ENCODE results near the gene COG5. TPM values are rescaled to one million over a fixed set of nuclear protein-coding genes. Genes with fewer than 3 reads are reported as not detected.

The COG5 gene
- total RNA-seq, 1 donor from 2014 or later: 49.1 TPM

DNA sequence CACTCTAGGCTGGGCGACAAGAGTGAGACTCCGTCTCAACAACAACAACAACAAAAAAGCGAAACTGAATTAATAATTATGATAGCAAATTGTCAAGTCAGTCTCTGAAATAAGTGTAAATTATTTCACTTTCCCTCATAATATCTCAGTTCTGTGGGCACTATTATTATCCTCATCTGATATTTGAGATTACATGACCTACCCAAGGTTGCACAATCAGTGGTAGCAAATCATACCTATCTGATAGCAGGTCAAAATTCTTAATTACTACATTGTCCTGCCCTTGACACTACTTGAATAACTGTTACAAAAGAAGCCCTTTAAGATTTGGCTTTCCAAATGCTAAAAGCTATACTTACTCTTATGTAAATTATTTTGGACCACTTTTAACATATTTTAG, 209.1 kb downstream of the COG5 start:
- Histone ChIP-seq H3K4me3 (no peak overlapping the region), H3K4me1 (no peaks in the 10 kb centered on the region), H3K27me3 (ENCODE audit: low read depth) (no peaks in the 10 kb centered on the region), H3K9me3 (no peaks in the 10 kb centered on the region), H3K27ac (no peak overlapping the region), H3K36me3 (peaks cover 3% of the 10 kb centered on the region)
- TF ChIP-seq, protein P1, sequence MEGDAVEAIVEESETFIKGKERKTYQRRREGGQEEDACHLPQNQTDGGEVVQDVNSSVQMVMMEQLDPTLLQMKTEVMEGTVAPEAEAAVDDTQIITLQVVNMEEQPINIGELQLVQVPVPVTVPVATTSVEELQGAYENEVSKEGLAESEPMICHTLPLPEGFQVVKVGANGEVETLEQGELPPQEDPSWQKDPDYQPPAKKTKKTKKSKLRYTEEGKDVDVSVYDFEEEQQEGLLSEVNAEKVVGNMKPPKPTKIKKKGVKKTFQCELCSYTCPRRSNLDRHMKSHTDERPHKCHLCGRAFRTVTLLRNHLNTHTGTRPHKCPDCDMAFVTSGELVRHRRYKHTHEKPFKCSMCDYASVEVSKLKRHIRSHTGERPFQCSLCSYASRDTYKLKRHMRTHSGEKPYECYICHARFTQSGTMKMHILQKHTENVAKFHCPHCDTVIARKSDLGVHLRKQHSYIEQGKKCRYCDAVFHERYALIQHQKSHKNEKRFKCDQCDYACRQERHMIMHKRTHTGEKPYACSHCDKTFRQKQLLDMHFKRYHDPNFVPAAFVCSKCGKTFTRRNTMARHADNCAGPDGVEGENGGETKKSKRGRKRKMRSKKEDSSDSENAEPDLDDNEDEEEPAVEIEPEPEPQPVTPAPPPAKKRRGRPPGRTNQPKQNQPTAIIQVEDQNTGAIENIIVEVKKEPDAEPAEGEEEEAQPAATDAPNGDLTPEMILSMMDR (IDR thresholded peaks at IDR 0.05): no peak
- no peak for DNase-seq
- ATAC-seq: no peak
- intact Hi-C loops (cut with DNase I): no loop called here

- no peak overlapping the region for H3K4me3 ChIP-seq
- ATAC-seq (no peak), DNase-seq (no peak)
Measured at GRCh38 chr7:107353701-107354100, 210.0 kb downstream of the COG5 start.

GRCh38 chr7:107345898-107346297, 217.8 kb downstream of the COG5 start:
- ATAC-seq: no peak
- TF ChIP-seq, protein P1 (IDR thresholded peaks at IDR 0.05): no peak
- Histone ChIP-seq H3K27me3 (ENCODE audit: low read depth) (no peaks in the 10 kb centered on the region), H3K36me3 (no peaks in the 10 kb centered on the region), H3K9me3 (peaks cover 8% of the 10 kb centered on the region), H3K4me1 (no peaks in the 10 kb centered on the region), H3K4me3 (no peak overlapping the region), H3K27ac (no peak overlapping the region)
- intact Hi-C loops (cut with DNase I): no loop called here
- no peak for DNase-seq

More at GRCh38 chr7:107353701-107354100, 210.0 kb downstream of the COG5 start:
- Histone ChIP-seq H3K27ac (no peak overlapping the region), H3K36me3 (no peaks in the 10 kb centered on the region), H3K4me1 (no peaks in the 10 kb centered on the region), H3K9me3 (no peaks in the 10 kb centered on the region), H3K27me3 (ENCODE audit: low read depth) (no peaks in the 10 kb centered on the region)
- TF ChIP-seq, protein P1 (IDR thresholded peaks at IDR 0.05): no peak
- intact Hi-C loops (cut with DNase I): no loop called here

DNA sequence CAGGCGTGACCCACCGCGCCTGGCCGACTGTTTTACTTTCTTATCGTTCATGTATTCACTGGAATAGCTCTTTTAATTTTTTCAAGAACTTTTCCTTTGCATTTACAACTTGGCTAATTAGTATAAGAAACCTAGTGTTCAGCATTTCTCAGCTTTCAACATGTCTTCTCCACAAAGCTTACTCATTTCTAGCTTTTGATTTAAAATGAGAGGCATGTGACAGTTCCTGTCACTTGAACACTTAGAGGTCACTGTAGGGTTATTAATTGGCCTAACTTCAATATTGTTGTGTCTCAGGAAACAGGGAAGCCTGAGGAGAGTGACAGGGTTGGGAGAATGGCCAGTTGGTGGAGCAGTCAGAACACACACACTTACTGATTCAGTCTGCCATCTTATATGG, 218.9 kb downstream of the COG5 start:
- Histone ChIP-seq H3K4me1 (no peaks in the 10 kb centered on the region), H3K36me3 (no peaks in the 10 kb centered on the region), H3K4me3 (no peak overlapping the region), H3K9me3 (peaks cover 8% of the 10 kb centered on the region), H3K27me3 (ENCODE audit: low read depth) (no peaks in the 10 kb centered on the region), H3K27ac (no peak overlapping the region)
- no peak for DNase-seq
- intact Hi-C loops (cut with DNase I): no loop called here
- ATAC-seq: no peak
- TF ChIP-seq, protein P1 (IDR thresholded peaks at IDR 0.05): no peak

GRCh38 chr7:107344286-107344685, 219.4 kb downstream of the COG5 start:
- Histone ChIP-seq H3K27ac (no peak overlapping the region), H3K4me3 (no peak overlapping the region), H3K27me3 (ENCODE audit: low read depth) (no peaks in the 10 kb centered on the region), H3K9me3 (peaks cover 8% of the 10 kb centered on the region), H3K4me1 (no peaks in the 10 kb centered on the region), H3K36me3 (no peaks in the 10 kb centered on the region)
- no peak for DNase-seq
- TF ChIP-seq, protein P1 (IDR thresholded peaks at IDR 0.05): no peak
- ATAC-seq: no peak
- intact Hi-C loops (cut with DNase I): no loop called here

DNA sequence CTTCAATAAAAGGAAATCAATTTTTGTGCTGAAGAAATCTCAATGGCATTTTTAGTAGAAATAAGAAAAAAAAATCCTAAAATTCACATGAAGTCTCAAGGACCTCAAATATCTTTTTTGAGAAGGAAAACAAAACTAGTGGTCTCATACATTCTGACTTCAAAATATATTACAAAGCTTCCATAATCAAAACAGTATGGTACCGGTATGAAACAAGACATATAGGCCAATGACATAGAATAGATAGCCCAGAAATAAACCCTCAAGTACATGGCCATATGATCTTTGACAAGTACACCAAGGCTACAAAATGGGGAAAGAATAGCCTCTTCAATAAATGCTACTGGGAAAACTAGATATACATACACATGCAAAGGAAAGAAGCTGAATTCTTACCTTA, 225.6 kb downstream of the COG5 start:
- Histone ChIP-seq H3K27me3 (ENCODE audit: low read depth) (no peaks in the 10 kb centered on the region), H3K9me3 (peaks cover 8% of the 10 kb centered on the region), H3K4me3 (no peak overlapping the region), H3K27ac (no peak overlapping the region), H3K4me1 (no peaks in the 10 kb centered on the region), H3K36me3 (no peaks in the 10 kb centered on the region)
- TF ChIP-seq, protein P1 (IDR thresholded peaks at IDR 0.05): no peak
- intact Hi-C loops (cut with DNase I): no loop called here
- DNase-seq (no peak), ATAC-seq (no peak)
